Stimulated activated CD8-positive, alpha-beta memory T cell treated with anti-CD3 and anti-CD28 coated beads, Interleukin-4, amount 100 ng/mL, for 1 hour (primary cell): ENCODE results near the gene MCM3.

Source experiments
- DNase-seq, 2 donors: peaks; one replicate each; pipeline ENCODE4 v3.0.0-alpha.2; 2020; ENCODE audit warnings: low read depth in 2 of 2, low spot score in 1 of 2

The MCM3 gene

GRCh38 chr6:52253494-52253893 is 31.0 kb downstream of the MCM3 start:
- no peak for DNase-seq

- no peak for DNase-seq
Observed at GRCh38 chr6:52251113-52251512, 33.4 kb downstream of the MCM3 start.

- DNase-seq: no peak
Observed at GRCh38 chr6:52249078-52249477, 35.5 kb downstream of the MCM3 start.

GRCh38 chr6:52245425-52245824 is 39.1 kb downstream of the MCM3 start:
- no peak for DNase-seq

- no peak for DNase-seq
Observed at GRCh38 chr6:52244400-52244799, 40.1 kb downstream of the MCM3 start, which contains the start of gene IL17F. Gene IL17F, minus strand, starts transcription at chr6:52244500. Its CDS starts 71 bp downstream, at chr6:52244429.

- DNase-seq: no peak
Observed at GRCh38 chr6:52243282-52243893, 41.2 kb downstream of the MCM3 start.

- no peak for DNase-seq
Observed at GRCh38 chr6:52241819-52242218, 42.7 kb downstream of the MCM3 start.

GRCh38 chr6:52233975-52234823 is 50.3 kb downstream of the MCM3 start:
- DNase-seq: no peak

GRCh38 chr6:52233005-52233404 is 51.5 kb downstream of the MCM3 start:
- no peak for DNase-seq

- no peak for DNase-seq
Observed at GRCh38 chr6:52231406-52232127, 53.0 kb downstream of the MCM3 start.

- DNase-seq: no peak
Observed at GRCh38 chr6:52230685-52231084, 53.9 kb downstream of the MCM3 start.

GRCh38 chr6:52227495-52227894 is 57.0 kb downstream of the MCM3 start:
- DNase-seq: no peak

GRCh38 chr6:52221302-52221701 is 63.2 kb downstream of the MCM3 start:
- DNase-seq: no peak

- DNase-seq: no peak
Observed at GRCh38 chr6:52217761-52218160, 66.8 kb downstream of the MCM3 start.

- DNase-seq: no peak
Observed at GRCh38 chr6:52216932-52217575, 67.5 kb downstream of the MCM3 start.

- no peak for DNase-seq
Observed at GRCh38 chr6:52215787-52216186, 68.8 kb downstream of the MCM3 start.
